Tibial artery (tissue), 4 donors: ENCODE data around the gene ZDHHC12.

Experiments used
- DNase-seq, 2 donors: peaks; one replicate each; pipeline ENCODE4 v3.0.0-alpha.2; 2019
- H3K27ac ChIP-seq, 2 donors: fragments of 200-600 bp; sonication (generic) in 1 of 2; 1 replicate in 1 of 2; 2 replicates in 1 of 2; pipeline ENCODE4 v1.5.1; 2018 to 2019; ENCODE audit warnings: mild to moderate bottlenecking in 1 of 2
- H3K27me3 ChIP-seq, 2 donors: fragments of 200-600 bp; sonication (generic) in 1 of 2; one replicate each; pipeline versions ENCODE4 v1.5.1 to v1.6.0; 2016 to 2019
- H3K36me3 ChIP-seq, 3 donors: fragments of 200-600 bp; sonication (generic) in 2 of 3; one replicate each; pipeline ENCODE4 v1.5.1; 2016 to 2019; ENCODE audit warnings: mild to moderate bottlenecking in 2 of 3
- H3K4me1 ChIP-seq, 4 donors: fragments of 200-600 bp; sonication (generic) in 2 of 4; 1 replicate in 3 of 4; 2 replicates in 1 of 4; pipeline ENCODE4 v1.5.1; 2016 to 2019
- H3K4me3 ChIP-seq, 2 donors: fragments of 200-600 bp; sonication (generic) in 1 of 2; 1 replicate in 1 of 2; 2 replicates in 1 of 2; pipeline ENCODE4 v1.5.1; 2018 to 2019; ENCODE audit warnings: mild to moderate bottlenecking in 2 of 2
- H3K9me3 ChIP-seq, 3 donors: fragments of 200-600 bp; sonication (generic) in 1 of 3; one replicate each; pipeline ENCODE4 v1.5.1; 2016 to 2019
- CTCF ChIP-seq, 2 experiments: fragments of 200-600 bp in 1 of 2; fragments of 450-650 bp in 1 of 2; IDR thresholded peaks; one replicate each; pipeline ENCODE4 v1.5.1; 2017 to 2019; ENCODE audit warnings: antibody characterized with exemption in 2 of 2, mild to moderate bottlenecking in 1 of 2, moderate library complexity in 1 of 2
- intact Hi-C: fragments of 100-400 bp; cut with DNase I; formaldehyde crosslinking; loops from one replicate; pipeline ENCODE4 v1.15.0; 2023; ENCODE audit warnings: low total_unique reads

The ZDHHC12 gene

GRCh38 chr9:128675382-128675781 is 48.5 kb downstream of the ZDHHC12 start:
- no peaks in the 10 kb centered on the region for H3K9me3 ChIP-seq
- no peak for DNase-seq
- TF ChIP-seq CTCF (IDR thresholded peaks at IDR 0.05), result no peak
- intact Hi-C loops, result no loop called here
- H3K4me3 ChIP-seq, result no peak overlapping the region
- H3K36me3 ChIP-seq, result no peaks in the 10 kb centered on the region
- H3K27ac ChIP-seq, result no peak overlapping the region
- no peaks in the 10 kb centered on the region for H3K27me3 ChIP-seq
- no peaks in the 10 kb centered on the region for H3K4me1 ChIP-seq
